NK-92 (cell line): ENCODE data around the gene NFILZ.

ENCODE experiments used
- DNase-seq: peaks from one replicate; lab custom pipeline; 2025; ENCODE audit not compliant: unreplicated experiment; lab: John Stamatoyannopoulos, UW

NFILZ gene

DNA sequence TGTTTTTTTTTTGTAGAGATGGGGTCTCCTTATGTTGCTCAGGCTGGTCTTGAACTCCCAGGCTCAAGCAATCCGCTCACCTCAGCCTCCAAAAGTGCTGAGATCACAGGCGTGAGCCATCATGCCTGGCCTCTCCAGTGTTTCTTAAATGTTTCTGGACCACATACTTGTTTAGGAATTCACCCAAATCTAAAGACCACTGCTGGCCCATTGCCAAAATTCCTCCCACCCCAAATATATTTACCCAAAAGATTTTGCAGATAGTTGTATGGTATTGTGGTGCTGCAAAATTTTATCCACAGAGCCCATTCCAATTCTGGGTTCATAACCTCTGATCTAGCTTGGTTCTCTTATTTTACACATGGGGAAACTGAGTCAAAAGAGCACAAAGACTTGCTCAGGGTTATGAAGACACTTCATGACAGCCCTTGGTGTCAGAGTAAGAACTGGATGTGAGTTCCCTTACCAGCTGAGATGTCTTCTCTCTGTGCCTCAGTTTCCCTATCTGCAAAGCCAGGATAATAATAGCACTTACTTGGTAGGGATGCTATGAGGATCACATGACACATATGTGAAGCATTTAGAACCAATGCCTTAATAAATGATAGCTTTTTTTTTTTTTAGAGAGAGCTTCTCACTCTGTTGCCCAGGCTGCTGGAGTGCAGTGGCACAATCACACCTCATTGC, 10.9 kb downstream of the NFILZ start:
- DNase-seq = no peak

DNA sequence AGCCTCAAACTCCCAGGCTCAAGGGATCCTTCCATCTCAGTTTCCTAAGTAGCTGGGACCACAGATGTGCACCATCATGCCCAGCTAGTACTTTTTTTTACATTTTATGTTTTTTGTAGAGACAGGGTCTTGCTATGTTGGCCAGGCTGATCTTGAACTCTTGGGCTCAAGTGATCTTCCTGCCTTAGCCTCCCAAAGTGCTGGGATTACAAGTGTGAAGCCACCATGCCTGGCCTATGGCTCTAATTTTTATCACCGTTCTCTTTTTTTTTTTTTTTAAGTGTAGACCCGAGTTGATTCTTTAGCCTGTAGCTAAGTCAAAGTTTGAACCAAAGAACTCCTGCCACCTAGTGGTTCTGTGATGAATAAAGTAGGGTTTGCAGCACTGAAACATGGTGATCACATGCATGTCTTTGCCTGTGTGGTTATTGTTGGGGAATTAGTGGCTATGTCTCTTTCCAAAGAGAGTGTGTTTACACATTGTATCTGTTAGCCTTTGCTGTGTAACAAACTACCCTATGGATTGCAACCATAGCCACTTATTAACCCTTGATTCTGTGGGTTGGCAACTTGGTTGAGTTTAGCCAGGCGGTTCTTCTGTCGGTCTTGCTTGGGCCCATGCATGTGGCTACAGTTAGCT, 11.6 kb downstream of the NFILZ start:
- no peak for DNase-seq

DNA sequence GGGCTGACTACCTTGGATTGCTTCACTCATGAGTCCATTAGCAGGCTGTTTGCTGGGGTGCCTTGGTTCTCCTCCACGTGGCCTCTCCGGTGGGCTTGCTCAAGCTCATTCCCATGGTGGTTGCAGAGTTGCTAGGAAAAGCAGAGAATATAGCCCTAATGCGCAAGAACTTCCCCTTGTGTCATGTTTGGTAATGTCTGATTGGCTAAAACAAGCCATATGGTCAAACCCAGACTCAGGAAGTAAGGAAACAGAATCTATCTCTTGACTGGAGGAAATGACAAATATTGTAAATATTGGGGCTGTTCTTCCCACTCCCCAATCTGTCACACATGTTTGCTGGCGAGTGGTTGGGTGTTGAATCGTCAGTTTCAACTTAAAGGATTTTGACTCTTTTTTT, 12.1 kb downstream of the NFILZ start:
- DNase-seq = no peak

DNA sequence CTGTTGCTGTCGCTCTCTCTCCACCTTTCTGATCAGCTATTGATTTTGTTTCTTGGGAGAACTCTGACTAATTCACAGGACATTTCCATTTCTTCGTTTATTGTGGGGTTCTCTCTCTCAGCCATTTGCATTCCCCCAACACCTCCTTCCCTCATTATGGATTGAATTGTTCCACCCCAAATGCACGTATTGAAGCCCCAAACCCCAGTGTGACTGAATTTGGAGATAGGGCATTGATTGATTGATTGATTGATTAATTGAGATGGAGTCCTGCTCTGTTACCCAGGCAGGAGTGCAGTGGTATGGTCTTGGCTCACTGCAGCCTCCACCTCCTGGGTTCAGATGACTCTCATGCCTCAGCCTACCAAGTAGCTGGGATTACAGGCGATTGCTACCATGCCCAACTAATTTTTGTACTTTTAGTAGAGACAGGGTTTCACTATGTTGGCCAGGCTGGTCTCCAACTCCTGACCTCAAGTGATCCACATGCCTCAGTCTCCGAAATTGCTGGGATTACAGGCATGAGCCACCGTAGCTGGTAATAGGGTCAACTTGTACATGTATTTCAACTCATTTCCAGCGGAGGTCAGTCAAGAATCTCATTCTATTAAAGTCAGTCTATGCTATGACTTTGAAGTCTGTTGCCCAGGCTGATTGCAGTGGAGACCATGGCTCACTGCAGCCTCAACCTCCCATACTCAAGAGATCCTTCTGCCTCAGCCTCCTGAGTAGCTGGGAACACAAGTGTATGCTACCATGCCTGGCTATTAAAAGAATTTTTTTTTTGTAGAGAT, 13.6 kb downstream of the NFILZ start:
- no peak for DNase-seq

DNA sequence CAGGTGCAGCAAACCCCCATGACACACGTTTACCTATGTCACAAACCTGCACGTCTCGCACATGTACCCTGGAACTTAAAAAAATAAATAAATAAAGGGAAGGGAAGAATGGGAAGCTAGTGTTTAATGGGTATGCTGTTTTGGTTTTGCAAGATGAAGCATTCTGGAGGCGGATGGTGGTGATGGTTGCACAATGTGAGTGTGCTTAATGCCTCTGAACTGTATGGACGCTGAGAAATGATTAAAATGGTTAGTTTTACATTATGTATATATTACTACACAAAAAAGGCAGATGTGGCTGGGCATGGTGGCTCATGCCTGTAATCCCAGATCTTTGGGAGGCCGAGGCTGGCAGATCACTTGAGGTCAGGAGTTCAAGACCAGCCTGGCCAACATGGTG, 17.8 kb downstream of the NFILZ start:
- no peak for DNase-seq

DNA sequence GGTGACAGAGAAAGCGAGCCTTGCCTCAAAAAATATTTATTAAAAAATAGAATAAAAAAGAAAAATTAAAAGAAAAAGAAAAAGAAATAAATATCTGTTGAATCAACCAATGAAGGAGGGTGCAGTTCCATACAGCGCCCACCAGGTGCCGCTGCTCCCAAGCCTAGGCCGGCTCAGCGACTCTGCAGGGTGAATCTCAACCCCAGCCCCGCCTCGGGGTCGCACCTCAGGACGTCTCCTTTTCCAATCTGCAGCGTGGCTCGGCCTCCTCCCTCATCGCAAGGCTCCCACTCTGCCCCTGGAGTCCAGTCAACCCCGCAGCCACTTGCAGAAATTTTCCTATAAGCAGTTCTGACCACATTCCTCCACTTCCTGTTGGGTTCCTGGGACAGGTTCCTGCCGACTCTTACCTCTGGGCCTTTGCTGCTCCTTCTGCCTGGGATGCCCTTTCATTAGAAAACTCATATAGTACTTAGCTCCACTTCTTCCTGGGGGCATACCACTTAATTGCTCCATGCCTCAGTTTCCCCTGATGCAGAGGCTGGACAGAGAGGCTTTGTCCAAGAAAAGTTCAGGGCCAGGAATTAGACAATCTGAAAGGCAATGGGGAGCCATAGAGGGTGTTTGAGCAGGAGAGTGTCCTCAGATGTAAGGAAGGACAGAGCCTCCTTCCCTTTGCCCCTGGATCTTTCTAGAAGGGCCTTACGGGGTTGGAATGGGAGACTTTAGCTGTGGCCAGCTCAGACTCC, 24.3 kb downstream of the NFILZ start:
- no peak for DNase-seq

DNA sequence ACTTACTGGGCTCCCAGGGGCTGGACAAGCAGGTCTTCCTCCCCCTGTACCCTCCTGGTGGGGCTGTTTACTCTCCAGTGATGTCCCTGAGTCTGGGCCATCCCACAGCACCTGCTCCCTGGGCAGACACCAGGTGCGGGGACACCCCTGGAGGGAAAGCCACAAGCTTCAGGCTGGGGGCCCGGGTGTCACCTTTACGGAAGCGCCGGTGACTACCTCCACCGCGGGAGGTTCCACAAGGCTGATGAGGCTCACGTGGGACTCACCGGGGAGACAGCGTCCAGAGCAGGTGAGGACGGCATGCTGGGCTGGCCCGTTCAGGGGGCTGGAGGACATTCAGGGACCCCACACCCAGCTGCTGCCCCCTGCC, 24.9 kb downstream of the NFILZ start:
- no peak for DNase-seq

DNA sequence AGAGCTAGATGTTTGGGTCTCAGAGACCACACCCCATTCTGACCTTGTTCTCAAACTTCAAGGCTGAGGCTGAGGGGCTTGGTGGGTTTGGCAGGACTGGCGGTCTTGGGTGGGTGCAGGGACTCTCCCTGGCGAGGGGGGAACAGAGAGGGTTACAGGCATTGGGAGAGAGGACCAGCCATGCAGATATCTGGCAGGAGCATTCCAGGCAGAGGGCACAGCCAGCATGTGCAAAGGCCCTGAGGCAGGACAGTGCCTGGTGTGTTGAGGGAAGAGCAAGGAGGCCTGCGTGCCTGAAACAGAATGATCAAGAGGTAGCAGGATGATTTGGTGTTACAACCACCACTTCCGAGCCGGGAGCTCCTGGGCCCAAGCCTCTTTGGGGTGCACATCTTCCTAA, 27.4 kb downstream of the NFILZ start:
- DNase-seq = no peak

DNA sequence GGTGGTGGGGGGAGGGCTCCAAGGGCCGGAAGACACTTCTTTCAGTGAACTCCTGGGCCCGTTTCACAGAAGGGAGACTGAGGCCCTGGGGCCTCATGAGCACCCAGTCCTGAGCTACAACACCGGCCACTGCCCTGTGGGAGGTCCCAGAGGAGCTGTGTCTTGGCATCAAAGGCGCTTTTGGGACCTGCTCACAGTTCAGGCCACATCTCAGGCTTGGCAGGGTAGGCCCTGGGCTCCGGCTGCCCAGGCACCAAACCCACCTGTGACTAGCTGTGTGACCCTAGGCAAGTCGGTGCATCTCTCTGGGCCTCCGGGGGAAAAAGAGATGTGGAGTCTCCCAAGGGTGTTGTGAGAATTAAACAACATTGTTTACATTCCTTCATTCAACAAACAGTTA, 29.5 kb downstream of the NFILZ start:
- no peak for DNase-seq

DNA sequence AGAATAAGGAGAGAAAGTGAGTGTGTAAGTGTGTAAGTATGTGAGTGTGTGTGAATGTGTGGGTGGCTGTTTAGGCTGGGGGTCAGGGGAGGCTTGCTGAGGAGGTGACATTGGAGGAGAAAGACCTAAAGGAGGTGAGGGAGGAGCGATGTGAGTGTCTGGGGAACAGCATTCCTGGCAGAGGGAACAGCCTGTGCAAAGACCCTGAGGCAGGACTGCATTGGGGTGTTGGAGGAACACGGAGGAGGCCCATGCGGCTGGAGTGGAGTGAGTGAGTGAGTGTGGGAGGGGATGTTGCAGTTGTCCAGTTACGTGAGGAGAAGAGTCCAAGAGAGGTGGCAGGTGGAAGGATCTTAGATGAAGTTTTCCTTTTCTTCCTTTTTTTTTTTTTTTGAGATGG, 31.8 kb downstream of the NFILZ start:
- DNase-seq = no peak

DNA sequence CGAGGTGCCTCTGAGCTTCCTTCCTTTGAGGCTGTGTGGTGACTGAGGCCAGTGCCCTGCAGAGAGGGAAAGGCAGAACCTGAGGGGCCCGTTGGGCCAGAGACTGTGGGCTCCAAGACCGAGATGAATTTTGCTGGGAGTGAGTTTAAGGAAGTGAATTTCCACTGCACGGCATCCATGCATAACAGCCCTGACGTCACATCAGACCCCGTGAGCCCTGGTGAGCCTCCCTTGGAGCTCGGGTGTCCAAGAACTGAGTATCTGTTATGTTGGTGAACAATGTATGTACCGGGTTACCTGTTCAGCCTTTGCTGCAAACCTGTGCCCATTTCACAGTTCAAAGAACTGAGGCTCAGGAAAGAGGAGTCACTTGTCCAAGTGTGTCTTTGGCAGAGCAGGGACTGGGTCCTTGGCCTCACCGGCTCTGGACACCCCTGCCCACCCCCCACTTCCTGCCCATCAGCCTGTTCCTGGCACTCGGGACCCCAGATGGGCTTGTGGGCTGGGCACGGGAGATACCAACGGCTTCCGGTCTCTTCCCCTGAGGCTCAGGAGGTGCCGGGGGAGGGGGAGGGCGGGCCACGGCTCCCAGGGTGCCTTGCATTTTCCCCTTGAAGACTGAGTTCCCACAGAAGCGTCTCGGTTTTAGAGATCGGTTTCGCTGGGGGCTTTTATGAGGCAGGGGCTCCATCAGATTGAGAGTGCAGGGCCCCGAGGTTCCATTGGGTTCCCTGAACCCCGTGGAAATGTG, 33.7 kb downstream of the NFILZ start:
- DNase-seq = no peak

DNA sequence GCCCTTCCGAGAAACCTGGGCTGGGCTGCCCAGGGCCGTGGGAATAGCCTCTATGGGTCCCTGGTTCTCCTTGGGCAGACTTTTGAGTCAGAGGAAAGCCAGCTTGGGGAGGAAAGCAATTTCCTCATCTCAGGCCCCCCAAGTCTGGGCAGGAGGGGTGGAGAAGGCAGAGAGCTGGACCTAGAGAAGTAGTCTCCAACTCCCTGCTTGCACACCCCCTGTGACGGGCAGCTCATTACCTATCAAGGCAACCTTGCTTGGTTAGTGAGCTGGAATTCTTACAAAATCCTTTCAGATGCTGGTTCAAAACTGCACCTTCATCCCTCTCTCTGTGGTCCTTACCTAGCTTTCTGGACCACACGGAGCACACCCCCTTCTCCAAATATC, 34.2 kb downstream of the NFILZ start:
- no peak for DNase-seq

DNA sequence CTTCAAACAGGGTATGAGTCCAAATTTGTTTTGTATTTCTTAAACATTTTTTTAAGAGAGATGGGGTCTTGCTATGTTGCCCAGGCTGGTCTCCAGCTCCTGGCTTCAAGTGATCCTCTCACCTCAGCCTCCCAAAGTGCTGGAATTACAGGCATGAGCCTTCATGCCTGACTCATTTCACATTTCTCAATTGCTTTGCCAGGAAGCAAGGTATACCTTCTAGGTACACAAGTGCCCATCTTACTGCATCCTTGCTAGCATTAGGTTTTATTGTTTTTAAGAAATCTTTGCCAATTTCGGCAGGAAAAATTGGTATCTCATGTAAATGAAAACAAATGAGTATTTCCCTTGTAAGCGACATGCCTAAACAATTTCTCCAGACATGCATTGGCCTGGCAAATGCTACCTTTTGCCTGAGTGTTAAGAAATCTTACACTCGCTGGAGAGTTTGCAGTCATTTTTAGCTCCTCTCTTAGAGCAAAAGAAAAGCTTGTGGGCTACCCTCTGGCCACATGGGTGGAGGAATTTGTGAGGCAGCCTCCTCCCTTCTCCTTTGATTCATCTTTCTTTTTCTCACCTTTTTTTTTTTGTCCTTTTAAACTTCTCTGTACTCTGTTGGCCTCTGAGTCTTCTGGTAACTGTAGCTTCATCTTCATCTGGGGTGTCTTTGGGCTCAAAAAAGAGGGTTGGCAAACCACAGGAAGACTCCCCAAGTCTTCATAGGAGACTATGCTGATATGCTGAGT, 35.2 kb downstream of the NFILZ start:
- no peak for DNase-seq

DNA sequence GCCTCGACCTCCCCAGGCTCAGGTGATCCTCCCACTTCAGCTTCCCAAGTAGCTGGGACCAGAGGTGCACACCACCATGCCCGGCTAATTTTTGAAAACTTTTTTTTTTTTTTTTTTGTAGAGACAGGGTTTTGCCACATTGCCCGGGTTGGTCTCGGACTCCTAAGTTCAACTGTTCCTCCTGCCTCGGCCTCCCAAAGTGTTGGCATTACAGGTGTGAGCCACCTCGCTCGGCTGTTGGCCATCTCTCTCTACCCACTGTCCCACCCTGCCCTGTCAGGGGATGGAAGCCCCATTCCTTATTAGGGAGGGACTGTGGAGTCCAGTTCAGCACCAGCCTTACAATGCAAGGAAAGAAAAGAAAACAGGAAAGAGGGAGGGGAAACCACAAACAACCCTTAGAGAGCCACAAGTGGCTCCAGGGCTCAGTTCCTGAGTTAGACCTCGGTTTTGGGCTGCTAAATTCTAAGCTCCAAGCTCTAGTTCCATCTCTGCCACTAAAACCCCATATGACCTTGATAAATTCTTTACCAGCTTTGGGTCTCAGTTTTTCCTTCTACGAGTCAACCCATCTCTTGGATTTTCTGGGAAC, 36.5 kb downstream of the NFILZ start:
- no peak for DNase-seq

DNA sequence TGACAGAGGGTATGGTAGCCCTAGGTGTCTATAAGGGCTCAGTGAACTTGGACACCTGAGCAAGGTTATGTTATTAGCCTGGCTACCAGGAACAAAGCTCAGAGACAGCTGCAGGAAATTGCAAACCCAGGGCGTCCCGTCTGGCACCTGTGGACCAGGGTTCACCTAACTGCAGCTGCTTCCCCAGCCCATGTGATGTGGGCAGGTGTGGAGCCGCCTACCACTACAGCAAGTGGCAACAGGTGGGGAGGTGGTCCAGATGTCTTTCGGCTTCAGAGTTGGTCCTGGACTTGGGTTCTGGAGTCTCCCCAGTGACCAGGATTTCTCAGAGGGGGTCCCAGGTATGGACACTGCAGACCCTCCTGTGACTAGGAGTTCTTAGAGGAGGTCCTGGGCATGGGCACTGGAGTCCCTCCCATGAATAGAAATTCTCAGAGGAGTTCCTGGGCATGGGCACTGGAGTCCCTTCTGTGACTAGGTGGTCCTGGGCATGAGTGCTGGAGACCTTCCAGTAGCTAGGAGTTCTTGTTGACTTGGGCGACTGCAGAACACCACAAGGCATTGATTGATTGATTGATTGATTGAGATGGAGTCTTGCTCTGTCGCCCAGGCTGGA, 43.0 kb downstream of the NFILZ start:
- DNase-seq = no peak

DNA sequence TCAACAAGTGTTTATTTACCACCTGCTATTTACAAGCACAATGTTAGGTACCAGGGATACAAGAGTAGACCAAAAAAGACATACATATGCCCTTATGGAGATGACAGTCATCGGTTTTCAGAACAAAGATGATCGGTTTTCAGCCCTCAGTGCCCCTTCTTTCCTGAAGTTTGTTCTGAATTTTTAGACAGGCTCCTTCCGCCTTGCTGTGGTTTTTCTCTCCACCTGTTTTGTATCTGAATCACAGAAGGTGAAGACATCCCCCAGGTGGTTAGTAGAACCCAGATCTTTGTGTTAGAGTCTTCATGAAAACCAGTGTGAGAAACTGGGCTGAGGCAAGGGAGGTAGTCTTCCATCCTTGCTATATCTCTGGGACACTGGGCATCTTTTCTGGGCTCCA, 44.6 kb downstream of the NFILZ start:
- no peak for DNase-seq

DNA sequence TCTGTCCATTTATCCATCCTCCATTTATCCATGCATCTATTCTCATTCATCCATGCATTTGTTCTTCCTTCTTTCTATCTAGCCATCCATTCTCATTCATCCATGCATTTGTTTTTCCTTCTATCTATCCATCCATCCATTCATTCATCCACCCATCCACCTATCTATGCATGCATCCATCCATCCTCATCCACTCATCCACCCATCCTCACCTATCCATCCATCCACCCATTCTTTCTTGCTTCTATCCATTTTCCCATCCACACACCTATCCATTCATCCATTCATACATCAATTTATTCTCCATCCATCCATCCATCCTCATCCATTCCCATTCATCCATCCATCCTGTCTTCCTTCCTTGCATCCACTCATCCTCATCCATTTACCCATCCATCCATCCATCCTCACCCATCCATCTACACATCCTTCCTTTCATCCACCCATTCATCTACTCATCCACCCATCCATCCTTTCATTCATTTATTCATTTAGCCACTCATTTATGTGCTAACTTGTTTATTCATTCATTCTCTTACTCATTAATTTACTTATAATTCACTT, 47.9 kb downstream of the NFILZ start:
- DNase-seq = no peak
